WTC11 (cell line): Measurements from ENCODE around the gene POC1A. TPM values are rescaled to one million over a fixed set of nuclear protein-coding genes. Genes with fewer than 3 reads are reported as not detected.

Experiments used
- ATAC-seq: fragments of 200-7000 bp; cut with Tn5 transposase; 2 replicates; pipeline ENCODE4 v1.10.0; 2021; ENCODE audit warnings: mild to moderate bottlenecking, moderate library complexity
- CTCF ChIA-PET: fragments of 300-600 bp; sonication (Branson Sonifier 250); formaldehyde crosslinking; loops from one replicate; lab custom pipeline; 2021; ENCODE audit warnings: antibody characterized with exemption; lab: Charles Lee
- POLR2A ChIA-PET: fragments of 350-600 bp; sonication (Branson Sonifier 250); formaldehyde crosslinking; loops from one replicate; lab custom pipeline; 2021; ENCODE audit warnings: antibody characterized with exemption; lab: Charles Lee
- DNase-seq: peaks from one replicate; pipeline ENCODE4 v3.0.0; 2021; ENCODE audit warnings: low spot score
- H3K27ac Mint-ChIP-seq: 2 replicates; pipeline ENCODE4 v1.8.0; 2021; ENCODE audit warnings: mixed read lengths
- H3K27me3 Mint-ChIP-seq: 2 replicates; pipeline ENCODE4 v1.8.0; 2021; ENCODE audit warnings: low read depth, mild to moderate bottlenecking, moderate library complexity, mixed read lengths
- H3K36me3 Mint-ChIP-seq: 2 replicates; pipeline ENCODE4 v1.8.0; 2021; ENCODE audit warnings: mixed read lengths
- H3K4me1 Mint-ChIP-seq: 2 replicates; pipeline ENCODE4 v1.8.0; 2022; ENCODE audit warnings: mixed read lengths
- H3K4me3 Mint-ChIP-seq: 2 replicates; pipeline ENCODE4 v1.8.0; 2021; ENCODE audit warnings: mild to moderate bottlenecking, moderate library complexity, mixed read lengths
- H3K9me3 Mint-ChIP-seq: 2 replicates; pipeline ENCODE4 v1.8.0; 2021; ENCODE audit warnings: mixed read lengths
- ETV6 ChIP-seq: sonication (generic); formaldehyde crosslinking; IDR thresholded peaks from 2 replicates; pipeline ENCODE4 v1.8.1; 2022; ENCODE audit warnings: mild to moderate bottlenecking, missing genetic modification reagents
- FOXP1 ChIP-seq: sonication (generic); formaldehyde crosslinking; IDR thresholded peaks from 2 replicates; pipeline ENCODE4 v1.8.0; 2022; ENCODE audit warnings: missing genetic modification reagents, mild to moderate bottlenecking, moderate library complexity, borderline replicate concordance
- GABPB1 ChIP-seq: sonication (generic); formaldehyde crosslinking; IDR thresholded peaks from 2 replicates; pipeline ENCODE4 v1.8.1; 2023; ENCODE audit warnings: mild to moderate bottlenecking, missing genetic modification reagents
- JAZF1 ChIP-seq: fragments of 250-450 bp; sonication (Bioruptor Pico); IDR thresholded peaks from 2 replicates; pipeline ENCODE4 v1.9.0; 2021; ENCODE audit warnings: moderate library complexity, mild to moderate bottlenecking, inconsistent platforms
- KAT7 ChIP-seq: sonication (generic); formaldehyde crosslinking; IDR thresholded peaks from 2 replicates; pipeline ENCODE4 v1.8.1; 2023; ENCODE audit warnings: missing genetic modification reagents, mild to moderate bottlenecking, borderline replicate concordance
- NR1H2 ChIP-seq: sonication (generic); formaldehyde crosslinking; IDR thresholded peaks from 2 replicates; pipeline ENCODE4 v1.9.0; 2021; ENCODE audit warnings: mild to moderate bottlenecking, moderate library complexity, missing genetic modification reagents
- NR3C1 ChIP-seq: sonication (generic); formaldehyde crosslinking; conservative IDR thresholded peaks from 2 replicates; pipeline ENCODE4 v1.8.1; 2023; ENCODE audit warnings: low read depth, mild to moderate bottlenecking, missing genetic modification reagents
- RORB ChIP-seq: fragments of 250-450 bp; sonication (Bioruptor Pico); IDR thresholded peaks from 2 replicates; pipeline ENCODE4 v1.9.0; 2021; ENCODE audit warnings: mild to moderate bottlenecking
- TP53 ChIP-seq: sonication (generic); formaldehyde crosslinking; IDR thresholded peaks from 2 replicates; pipeline ENCODE4 v1.8.1; 2023; ENCODE audit warnings: mild to moderate bottlenecking, missing genetic modification reagents
- ZNF263 ChIP-seq: sonication (generic); formaldehyde crosslinking; IDR thresholded peaks from 2 replicates; pipeline ENCODE4 v1.8.1; 2022; ENCODE audit warnings: low read depth, mild to moderate bottlenecking, moderate library complexity, missing genetic modification reagents
- ZNF317 ChIP-seq: sonication (generic); formaldehyde crosslinking; IDR thresholded peaks from 2 replicates; pipeline ENCODE4 v1.8.1; 2023; ENCODE audit warnings: low read depth, mild to moderate bottlenecking, moderate library complexity, missing genetic modification reagents, borderline replicate concordance
- total RNA-seq: library from RNA; stranded (reverse); gene quantifications from 3 replicates; pipeline ENCODE4 v1.2.3, GENCODE V29; 2021
- TF ChIP-seq, protein P1 (sequence below): sonication (generic); formaldehyde crosslinking; conservative IDR thresholded peaks from 2 replicates; pipeline ENCODE4 v1.8.1; 2022; ENCODE audit warnings: mild to moderate bottlenecking, missing genetic modification reagents
- TF ChIP-seq, protein P2 (sequence below): fragments of 200-600 bp; IDR thresholded peaks from 2 replicates; pipeline ENCODE4 v1.8.0; 2022; ENCODE audit warnings: antibody characterized with exemption
- TF ChIP-seq, protein P3 (sequence below): sonication (generic); formaldehyde crosslinking; IDR thresholded peaks from 2 replicates; pipeline ENCODE4 v1.8.0; 2022; ENCODE audit warnings: missing genetic modification reagents
- TF ChIP-seq, protein P4 (sequence below): sonication (generic); formaldehyde crosslinking; IDR thresholded peaks from 2 replicates; pipeline ENCODE4 v1.8.1; 2023; ENCODE audit warnings: mild to moderate bottlenecking, missing genetic modification reagents, moderate library complexity
- TF ChIP-seq, protein P5 (sequence below): fragments of 250-450 bp; sonication (Bioruptor Pico); IDR thresholded peaks from 2 replicates; pipeline ENCODE4 v1.8.0; 2021; ENCODE audit warnings: mild to moderate bottlenecking
- TF ChIP-seq, protein P6 (sequence below): sonication (generic); formaldehyde crosslinking; IDR thresholded peaks from 2 replicates; pipeline ENCODE4 v1.8.0; 2022; ENCODE audit warnings: mild to moderate bottlenecking, missing genetic modification reagents

POC1A gene
- total RNA-seq, 1 experiment from 2014 or later: 31.3 TPM

DNA sequence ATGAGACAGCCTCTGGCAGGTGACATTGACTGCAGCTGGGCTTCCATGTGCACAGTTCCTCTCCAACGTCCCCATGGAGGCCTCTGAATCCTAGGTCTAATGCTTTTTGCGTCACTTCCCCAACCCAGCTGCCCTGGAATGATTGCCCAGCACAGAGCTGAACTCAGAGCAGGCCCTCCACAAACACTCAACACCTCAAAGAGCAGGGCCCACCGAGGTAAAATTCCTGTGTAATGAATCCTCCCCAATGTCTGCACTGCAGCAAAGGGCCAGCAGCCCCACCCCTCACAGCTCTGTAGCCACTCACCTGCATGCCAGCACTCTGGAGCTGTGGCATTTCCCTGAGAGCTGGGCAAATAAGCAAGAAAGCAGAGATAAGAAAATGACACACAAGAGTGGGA lies 55.2 kb downstream of the POC1A start (continued):
- no peak for TF ChIP-seq FOXP1 (CRISPR knock-in tag)

DNA sequence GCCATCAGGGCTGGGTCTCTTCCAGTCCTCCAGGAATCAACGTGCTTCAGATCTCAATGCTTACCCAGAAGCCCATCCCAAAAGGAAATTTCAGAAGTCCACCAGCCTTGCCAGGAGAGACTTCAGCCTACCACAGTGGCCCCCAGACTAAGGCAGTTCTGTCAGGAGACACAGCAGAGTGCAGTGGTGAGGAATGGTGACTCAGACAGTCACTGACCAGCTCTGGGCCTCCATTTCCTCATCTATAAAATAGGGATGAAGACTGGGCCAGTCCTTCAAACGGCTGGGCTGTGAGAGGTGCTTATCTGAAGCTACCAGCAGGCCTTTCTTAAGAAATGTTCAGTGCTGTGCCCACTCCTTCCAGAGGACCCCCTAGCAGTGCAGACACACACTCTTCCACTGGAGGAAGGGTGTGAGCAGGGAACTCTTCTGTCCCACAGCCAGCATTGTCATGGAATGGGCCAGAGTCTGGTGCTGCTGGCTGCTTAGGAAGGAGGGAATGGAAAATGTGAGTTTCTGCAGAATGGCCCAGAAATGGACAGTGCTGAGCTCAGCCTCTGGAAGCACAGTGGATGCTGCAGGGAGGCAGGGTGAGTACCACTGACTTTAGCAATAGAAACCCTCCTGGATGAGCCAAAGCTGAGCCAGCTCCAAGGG lies 56.2 kb downstream of the POC1A start:
- CTCF ChIA-PET: interaction anchor here (1.5 kb wide), 2 partner anchors 11 to 94 kb away, joined by 3 read pairs; no protein-coding TSS in a partner anchor
- POLR2A ChIA-PET: no interaction called here
- Mint-ChIP-seq H3K4me3 (no peak overlapping the region), H3K4me1 (no peaks in the 10 kb centered on the region), H3K36me3 (peaks cover 39% of the 10 kb centered on the region), H3K27me3 (no peaks in the 10 kb centered on the region), H3K27ac (no peak overlapping the region), H3K9me3 (peaks cover 24% of the 10 kb centered on the region)
- ATAC-seq (no peak), DNase-seq (no peak)
- TF ChIP-seq TP53 (CRISPR knock-in tag): no peak
- TF ChIP-seq GABPB1 (CRISPR knock-in tag): no peak
- no peak for TF ChIP-seq ZNF317 (CRISPR knock-in tag)
- TF ChIP-seq, protein P1, sequence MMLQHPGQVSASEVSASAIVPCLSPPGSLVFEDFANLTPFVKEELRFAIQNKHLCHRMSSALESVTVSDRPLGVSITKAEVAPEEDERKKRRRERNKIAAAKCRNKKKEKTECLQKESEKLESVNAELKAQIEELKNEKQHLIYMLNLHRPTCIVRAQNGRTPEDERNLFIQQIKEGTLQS: no peak

DNA sequence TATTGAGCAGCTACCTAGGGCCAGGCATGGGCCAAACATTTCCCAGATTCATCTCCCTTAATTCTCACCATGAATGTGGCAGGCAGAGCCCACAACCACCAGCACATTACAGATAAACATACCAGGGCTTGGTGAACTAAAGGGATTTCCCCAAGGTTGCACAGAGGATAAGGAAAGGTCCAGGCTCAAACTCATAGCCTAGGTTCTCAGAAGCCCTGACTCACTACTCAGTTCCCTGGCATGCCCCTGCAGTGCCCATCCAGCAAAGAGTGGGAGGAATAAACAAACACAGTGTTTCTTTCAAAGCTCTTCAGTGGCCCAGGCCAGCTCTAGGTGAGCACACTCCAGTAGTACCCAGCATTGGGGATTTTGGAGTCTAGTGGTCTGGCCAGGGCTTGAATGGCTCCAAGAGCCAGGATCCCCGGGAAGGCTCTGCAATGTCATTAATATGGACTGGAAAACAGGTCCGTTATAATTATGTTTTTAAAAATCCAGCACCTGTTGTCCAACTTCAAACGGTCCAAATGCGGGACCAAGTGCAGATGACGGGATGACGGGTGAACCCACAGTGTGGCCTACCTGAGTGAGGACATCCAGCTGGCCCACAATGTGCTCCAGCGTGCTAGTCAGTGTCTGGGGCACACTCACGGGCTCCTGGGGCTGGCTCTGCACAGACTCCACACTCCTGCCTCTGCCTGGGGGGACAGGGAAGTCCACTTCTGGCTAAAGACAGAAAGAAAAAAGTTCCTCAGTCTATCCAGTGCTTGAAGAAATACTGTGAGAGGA lies 58.0 kb downstream of the POC1A start:
- H3K9me3 Mint-ChIP-seq: peaks cover 7% of the 10 kb centered on the region
- peak overlapping the region; percentile 25; the same call in 1 of the 2 replicates for H3K27ac Mint-ChIP-seq
- no peaks in the 10 kb centered on the region for H3K4me1 Mint-ChIP-seq
- peaks cover 27% of the 10 kb centered on the region for H3K36me3 Mint-ChIP-seq
- ChIA-PET CTCF (no interaction called here), POLR2A (no interaction called here)
- no peak overlapping the region for H3K4me3 Mint-ChIP-seq
- ATAC-seq (no peak), DNase-seq (no peak)
- TF ChIP-seq, protein P2, sequence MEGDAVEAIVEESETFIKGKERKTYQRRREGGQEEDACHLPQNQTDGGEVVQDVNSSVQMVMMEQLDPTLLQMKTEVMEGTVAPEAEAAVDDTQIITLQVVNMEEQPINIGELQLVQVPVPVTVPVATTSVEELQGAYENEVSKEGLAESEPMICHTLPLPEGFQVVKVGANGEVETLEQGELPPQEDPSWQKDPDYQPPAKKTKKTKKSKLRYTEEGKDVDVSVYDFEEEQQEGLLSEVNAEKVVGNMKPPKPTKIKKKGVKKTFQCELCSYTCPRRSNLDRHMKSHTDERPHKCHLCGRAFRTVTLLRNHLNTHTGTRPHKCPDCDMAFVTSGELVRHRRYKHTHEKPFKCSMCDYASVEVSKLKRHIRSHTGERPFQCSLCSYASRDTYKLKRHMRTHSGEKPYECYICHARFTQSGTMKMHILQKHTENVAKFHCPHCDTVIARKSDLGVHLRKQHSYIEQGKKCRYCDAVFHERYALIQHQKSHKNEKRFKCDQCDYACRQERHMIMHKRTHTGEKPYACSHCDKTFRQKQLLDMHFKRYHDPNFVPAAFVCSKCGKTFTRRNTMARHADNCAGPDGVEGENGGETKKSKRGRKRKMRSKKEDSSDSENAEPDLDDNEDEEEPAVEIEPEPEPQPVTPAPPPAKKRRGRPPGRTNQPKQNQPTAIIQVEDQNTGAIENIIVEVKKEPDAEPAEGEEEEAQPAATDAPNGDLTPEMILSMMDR: no peak
- TF ChIP-seq NR3C1 (CRISPR knock-in tag): no peak
- TF ChIP-seq ZNF263: no peak
- TF ChIP-seq ETV6 (CRISPR knock-in tag): no peak
- TF ChIP-seq, protein P3, sequence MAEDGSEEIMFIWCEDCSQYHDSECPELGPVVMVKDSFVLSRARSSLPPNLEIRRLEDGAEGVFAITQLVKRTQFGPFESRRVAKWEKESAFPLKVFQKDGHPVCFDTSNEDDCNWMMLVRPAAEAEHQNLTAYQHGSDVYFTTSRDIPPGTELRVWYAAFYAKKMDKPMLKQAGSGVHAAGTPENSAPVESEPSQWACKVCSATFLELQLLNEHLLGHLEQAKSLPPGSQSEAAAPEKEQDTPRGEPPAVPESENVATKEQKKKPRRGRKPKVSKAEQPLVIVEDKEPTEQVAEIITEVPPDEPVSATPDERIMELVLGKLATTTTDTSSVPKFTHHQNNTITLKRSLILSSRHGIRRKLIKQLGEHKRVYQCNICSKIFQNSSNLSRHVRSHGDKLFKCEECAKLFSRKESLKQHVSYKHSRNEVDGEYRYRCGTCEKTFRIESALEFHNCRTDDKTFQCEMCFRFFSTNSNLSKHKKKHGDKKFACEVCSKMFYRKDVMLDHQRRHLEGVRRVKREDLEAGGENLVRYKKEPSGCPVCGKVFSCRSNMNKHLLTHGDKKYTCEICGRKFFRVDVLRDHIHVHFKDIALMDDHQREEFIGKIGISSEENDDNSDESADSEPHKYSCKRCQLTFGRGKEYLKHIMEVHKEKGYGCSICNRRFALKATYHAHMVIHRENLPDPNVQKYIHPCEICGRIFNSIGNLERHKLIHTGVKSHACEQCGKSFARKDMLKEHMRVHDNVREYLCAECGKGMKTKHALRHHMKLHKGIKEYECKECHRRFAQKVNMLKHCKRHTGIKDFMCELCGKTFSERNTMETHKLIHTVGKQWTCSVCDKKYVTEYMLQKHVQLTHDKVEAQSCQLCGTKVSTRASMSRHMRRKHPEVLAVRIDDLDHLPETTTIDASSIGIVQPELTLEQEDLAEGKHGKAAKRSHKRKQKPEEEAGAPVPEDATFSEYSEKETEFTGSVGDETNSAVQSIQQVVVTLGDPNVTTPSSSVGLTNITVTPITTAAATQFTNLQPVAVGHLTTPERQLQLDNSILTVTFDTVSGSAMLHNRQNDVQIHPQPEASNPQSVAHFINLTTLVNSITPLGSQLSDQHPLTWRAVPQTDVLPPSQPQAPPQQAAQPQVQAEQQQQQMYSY (CRISPR knock-in tag): no peak
- no peak for TF ChIP-seq NR1H2 (CRISPR knock-in tag)
- TF ChIP-seq, protein P4, sequence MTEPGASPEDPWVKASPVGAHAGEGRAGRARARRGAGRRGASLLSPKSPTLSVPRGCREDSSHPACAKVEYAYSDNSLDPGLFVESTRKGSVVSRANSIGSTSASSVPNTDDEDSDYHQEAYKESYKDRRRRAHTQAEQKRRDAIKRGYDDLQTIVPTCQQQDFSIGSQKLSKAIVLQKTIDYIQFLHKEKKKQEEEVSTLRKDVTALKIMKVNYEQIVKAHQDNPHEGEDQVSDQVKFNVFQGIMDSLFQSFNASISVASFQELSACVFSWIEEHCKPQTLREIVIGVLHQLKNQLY (CRISPR knock-in tag): no peak
- no peak for TF ChIP-seq JAZF1
- no peak for TF ChIP-seq RORB (CRISPR knock-in tag)
- TF ChIP-seq, protein P5, sequence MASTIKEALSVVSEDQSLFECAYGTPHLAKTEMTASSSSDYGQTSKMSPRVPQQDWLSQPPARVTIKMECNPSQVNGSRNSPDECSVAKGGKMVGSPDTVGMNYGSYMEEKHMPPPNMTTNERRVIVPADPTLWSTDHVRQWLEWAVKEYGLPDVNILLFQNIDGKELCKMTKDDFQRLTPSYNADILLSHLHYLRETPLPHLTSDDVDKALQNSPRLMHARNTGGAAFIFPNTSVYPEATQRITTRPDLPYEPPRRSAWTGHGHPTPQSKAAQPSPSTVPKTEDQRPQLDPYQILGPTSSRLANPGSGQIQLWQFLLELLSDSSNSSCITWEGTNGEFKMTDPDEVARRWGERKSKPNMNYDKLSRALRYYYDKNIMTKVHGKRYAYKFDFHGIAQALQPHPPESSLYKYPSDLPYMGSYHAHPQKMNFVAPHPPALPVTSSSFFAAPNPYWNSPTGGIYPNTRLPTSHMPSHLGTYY: no peak
- TF ChIP-seq KAT7 (CRISPR knock-in tag): no peak
- TF ChIP-seq, protein P6, sequence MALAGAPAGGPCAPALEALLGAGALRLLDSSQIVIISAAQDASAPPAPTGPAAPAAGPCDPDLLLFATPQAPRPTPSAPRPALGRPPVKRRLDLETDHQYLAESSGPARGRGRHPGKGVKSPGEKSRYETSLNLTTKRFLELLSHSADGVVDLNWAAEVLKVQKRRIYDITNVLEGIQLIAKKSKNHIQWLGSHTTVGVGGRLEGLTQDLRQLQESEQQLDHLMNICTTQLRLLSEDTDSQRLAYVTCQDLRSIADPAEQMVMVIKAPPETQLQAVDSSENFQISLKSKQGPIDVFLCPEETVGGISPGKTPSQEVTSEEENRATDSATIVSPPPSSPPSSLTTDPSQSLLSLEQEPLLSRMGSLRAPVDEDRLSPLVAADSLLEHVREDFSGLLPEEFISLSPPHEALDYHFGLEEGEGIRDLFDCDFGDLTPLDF (CRISPR knock-in tag): no peak
- H3K27me3 Mint-ChIP-seq: no peaks in the 10 kb centered on the region
